HG03378 (cell line): ENCODE data around the gene LRRC8D.

Experiments used
- ATAC-seq: cut with Tn5 transposase; IDR thresholded peaks from one replicate; pipeline ENCODE4 v1.9.1; 2021; ENCODE audit warnings: mild to moderate bottlenecking, moderate library complexity; ENCODE audit not compliant: unreplicated experiment

LRRC8D gene

DNA sequence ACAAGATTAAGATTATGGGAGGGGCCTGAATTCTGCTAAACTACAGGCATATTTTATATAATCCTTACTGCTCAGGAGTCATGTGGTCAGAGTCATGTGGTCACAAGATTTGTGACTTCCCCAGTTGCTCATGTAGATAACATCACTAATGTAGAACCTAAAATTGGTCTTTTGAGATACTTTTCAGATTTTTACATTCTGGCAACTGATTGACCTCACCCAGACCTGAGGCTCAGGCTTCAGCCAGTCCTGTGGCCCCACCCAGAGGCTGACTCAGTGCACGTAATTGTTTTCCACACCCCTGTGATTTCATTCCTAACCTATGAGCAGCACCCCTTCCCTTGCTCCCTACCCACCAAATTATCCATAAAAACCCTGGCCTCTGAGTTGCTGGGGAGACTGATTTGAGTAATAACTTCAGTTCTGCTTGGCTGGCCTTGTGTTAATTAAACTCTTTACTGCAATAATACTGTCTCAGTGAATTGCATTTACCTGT, 132.3 kb downstream of the LRRC8D start:
- peak; percentile 51 for ATAC-seq

DNA sequence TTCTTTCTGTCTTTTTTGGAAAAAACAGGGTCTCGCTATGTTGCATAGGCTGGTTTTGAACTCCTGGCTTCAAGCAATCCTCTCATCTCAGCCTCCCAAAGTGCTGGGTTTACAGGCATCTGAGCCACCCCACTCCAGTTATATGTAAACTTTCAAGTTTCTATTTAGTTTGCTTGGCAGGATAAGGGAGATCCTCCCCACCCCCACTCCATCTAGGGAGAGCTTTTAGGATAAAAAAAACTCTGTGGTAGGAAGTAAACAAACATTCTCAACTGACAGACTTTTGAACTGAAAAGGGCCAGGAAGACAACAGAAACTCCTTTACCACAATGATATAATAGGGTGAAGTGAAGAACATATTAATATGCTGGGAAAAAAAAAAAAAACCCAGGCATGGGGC, 133.1 kb downstream of the LRRC8D start:
- no peak for ATAC-seq

GRCh38 chr1:89954401-89954800, 133.6 kb downstream of the LRRC8D start:
- ATAC-seq: no peak

DNA sequence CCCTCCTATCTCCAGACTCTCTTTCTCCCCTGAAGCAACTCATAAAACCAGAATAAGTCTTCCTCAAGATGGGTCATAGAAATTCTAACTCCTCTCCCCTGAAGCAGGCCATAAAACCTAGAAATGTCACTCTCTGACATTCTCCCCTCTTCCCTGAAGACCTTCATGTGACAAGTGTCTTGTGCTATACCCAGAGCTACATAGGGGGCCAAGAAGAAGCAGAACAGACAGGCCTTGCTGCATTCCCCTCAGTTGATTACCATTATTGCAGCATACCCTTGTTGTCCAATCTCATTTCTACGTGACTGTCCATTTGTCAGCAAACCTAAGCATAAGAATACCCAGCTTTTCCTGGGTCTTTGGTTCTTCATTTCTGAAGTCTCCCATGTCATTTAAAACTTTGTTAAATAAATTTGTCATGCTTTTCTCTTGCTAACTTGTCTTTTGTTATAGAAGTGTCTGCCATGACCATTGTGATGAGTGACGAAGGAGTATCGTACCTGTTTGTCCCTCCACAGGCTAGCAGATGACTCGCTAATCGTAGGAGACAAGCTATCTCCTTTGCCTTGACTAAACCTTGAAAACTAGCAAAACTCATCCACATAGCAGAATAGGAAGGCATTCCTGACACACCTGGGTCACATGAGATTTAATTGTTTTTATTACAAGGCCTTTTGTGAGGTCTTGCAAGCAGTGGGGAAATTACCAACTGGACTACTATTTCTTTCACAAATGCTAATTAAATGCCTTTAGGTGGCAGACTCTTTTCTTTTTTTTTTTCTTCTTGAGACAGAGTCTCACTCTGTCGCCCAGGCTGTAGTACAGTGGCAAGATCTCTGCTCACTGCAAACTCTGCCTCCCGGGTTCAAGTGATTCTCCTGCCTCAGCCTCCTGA, 134.7 kb downstream of the LRRC8D start:
- no peak for ATAC-seq

DNA sequence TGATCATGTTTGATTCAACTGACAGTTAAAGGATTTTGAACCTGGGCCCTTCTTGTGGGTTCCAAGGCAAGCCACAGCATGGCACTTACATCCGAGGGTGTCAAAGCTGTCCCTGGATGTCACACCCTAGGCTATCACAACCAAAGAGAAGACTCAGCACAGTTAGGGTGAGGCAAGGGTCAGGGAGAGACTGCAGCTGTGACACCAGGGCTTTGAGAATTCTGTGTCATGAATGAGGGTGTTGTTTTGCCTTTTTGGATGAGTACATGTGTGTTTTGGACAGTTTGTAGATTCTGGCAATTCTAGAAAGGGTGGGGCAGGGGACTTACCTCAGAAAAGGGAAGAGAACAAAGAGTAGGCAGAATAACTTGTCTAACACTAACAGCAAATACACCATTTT, 136.3 kb downstream of the LRRC8D start:
- no peak for ATAC-seq

DNA sequence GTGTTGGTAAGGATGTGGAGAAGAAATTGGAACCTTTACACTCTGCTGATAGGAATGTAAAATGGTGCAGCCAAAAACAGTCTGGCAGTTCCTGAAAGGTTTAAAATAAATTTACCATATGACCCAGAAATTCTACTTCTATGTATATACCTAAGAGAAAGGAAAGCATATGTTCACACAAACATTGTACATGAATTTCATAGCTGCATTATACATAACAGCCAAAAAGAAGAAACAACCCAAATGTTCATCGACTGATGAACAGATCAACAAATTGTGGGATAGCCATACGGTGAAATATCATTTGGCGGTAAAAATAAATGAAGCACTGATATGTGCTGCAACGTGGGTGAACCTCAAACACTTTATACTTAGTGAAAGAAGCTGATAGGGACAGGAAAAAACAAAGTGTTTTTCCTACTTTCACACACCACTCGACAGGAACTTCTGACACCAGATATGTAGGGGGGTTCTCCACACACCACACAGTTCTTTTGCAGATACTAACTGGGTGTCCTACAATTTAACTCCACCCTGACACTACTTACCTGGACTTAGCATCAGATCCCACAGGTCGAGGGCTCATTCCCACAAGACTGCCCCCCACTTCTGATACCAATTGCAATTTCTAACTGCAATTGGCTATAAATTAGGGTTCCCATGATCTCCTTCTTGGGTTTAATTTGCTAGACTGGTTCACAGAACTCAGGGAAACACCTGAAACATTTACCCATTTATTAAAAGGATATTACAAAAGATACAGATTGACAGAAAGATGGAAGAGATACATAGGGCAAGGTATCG, 138.2 kb downstream of the LRRC8D start:
- ATAC-seq: no peak

DNA sequence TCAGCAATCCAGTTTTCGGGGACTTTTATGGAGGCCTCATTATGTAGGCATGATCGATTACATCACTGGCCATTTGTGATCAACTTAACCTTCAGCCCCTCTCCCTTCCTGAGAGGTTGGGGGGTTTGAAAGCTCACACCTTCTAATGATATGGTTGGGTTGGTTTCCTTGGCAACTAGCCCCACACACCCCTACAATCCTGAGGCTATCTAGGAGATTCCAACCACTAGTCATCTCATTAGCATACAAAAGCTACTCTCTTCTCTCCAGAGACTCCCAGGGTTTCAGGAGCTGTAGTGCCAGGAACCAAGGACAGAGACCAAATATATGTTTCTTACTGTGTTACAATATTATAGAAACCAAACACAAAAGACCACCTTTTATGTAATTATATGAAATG, 138.9 kb downstream of the LRRC8D start:
- no peak for ATAC-seq

- ATAC-seq: no peak
Measured at GRCh38 chr1:89962024-89962741, 141.4 kb downstream of the LRRC8D start.

DNA sequence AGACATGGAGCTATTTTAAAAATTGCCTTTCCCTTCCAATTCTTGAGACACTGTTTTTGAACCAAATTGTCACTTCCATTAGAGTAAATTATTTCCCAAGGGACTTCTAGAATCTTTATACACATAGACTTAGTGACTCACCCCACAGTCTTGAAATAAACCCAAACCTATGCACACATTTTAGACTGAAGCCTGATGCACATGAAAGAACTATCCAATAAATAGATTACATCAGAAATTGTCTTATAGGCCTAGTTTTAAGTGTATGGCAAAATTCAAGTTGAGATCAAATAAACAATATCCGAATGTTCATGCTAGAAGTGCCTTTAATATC, 141.9 kb downstream of the LRRC8D start:
- ATAC-seq: no peak

DNA sequence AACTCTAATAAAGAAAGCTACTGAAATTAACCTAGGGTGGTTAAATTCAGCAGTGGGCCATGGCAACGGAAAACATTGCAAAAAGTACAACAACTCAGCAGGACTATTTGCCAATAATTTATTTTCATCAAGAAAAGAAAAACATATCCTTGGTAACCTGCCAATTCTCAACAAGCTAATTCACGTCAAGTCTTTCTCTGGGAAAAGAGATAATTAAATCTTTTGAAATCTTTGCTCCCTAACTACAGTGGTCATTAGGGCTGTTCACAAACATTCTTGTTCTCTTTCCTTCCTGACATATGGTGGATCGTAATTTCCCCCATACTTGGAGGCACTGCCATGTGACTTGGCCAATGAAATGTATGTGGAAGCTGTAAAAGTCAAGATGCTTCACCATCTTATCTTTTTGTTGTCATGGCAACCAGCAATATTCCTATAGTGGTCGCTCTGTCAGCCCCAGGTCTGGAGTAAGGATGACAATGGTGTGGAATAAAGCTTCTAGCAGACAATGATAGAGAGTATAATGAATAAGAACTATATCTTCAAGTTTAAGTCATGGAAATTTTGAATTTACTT, 144.4 kb downstream of the LRRC8D start:
- ATAC-seq: no peak

DNA sequence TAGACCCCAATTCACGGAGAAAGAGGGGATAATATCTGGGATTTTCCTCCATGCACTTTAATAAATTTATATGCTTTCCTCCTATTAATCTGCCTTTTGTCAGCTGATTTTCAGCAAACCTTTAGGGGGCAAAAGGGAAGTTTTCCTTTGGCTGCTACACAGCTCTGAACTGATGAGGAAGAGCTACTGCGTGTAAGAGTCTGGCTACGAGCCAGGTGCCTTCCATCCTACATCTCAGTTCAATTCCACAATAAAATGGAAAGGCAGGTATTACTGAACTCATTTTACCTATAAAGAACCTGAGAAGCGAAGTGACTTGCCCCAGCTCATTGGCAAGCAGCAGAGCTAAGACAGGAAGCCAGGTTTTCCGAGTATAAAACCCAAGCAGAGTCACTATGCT, 145.8 kb downstream of the LRRC8D start:
- ATAC-seq: no peak

DNA sequence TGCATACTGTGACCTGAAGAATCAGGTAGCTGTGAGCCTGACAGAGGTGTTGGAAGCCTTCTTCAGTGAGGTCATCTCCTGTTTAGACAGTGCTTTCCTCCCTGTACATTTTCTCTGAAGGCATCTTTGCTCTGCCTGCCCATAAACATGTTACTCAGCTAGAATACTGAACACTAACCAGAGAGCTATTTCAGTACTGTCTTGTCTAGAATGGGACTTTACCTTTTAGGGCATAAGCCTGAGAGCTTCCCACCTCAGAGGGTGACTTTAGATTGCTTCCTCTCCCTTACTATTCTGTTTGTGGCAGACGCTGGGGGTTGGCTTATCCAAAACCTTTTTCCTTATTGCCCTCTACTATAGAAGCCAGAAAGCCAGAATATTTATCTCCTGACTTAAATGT, 150.8 kb downstream of the LRRC8D start:
- ATAC-seq: peak; percentile 77

GRCh38 chr1:89972024-89972423, 151.2 kb downstream of the LRRC8D start:
- ATAC-seq: no peak

DNA sequence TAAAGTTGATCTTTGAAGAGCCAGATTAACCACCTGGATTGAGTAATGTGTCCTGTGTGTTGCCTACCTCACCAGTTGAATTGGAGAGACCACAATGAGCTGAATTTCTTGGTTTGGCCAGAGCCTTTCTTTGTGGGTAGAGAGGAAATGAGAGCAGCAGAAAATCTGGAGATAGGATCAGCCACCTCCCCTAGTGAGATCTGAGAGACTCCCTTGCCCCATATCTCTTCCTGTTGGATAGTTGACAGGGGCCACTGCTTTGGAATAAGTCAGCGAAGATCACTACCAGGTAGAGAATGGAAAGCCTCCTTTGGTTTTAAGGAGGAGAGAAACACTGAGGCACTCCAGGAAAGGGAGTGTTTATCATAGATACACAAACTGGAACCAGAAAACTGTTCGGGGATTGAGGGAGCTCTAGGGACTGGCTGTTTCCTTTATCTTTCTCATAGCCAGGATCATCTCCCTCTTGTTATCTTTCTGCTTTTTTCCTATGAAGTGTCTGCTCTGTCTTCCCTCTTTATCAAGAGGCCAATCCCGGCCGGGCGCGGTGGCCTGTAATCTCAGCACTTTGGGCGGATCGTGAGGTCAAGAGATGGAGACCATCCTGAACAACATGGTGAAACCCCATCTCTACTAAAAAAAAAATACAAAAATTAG, 152.8 kb downstream of the LRRC8D start:
- ATAC-seq: no peak

- no peak for ATAC-seq
Measured at GRCh38 chr1:89974256-89974655, 153.4 kb downstream of the LRRC8D start.

GRCh38 chr1:89974696-89975470, 154.1 kb downstream of the LRRC8D start:
- ATAC-seq: no peak

- no peak for ATAC-seq
Measured at GRCh38 chr1:89975540-89976125, 154.8 kb downstream of the LRRC8D start.

- ATAC-seq: no peak
Measured at GRCh38 chr1:89978755-89979154, 157.9 kb downstream of the LRRC8D start.

GRCh38 chr1:89980605-89981004, 159.8 kb downstream of the LRRC8D start:
- no peak for ATAC-seq
